A549 (cell line): ENCODE measurements around the gene MAP3K5. TPM values are rescaled to one million over a fixed set of nuclear protein-coding genes. Genes with fewer than 3 reads are reported as not detected.

Source experiments
- ATAC-seq, 2 experiments: fragments of 200-7000 bp in 1 of 2; fragments of >200 bp in 1 of 2; cut with Nextera tagmentation in 1 of 2; cut with Tn5 transposase in 1 of 2; 3 replicates each; pipeline versions ENCODE4 v1.8.0 to v1.9.1; 2018 to 2020; ENCODE audit warnings: mild to moderate bottlenecking in 1 of 2, moderate library complexity in 1 of 2
- CTCF ChIA-PET: fragments of 300-600 bp; sonication (Branson Sonifier 250); formaldehyde crosslinking; extraction: SDS; loops from one replicate; lab custom pipeline; 2021; ENCODE audit warnings: antibody characterized with exemption, inconsistent platforms; lab: Yijun Ruan, JAX
- POLR2A ChIA-PET: fragments of 350-600 bp; formaldehyde crosslinking; extraction: SDS; loops from one replicate; lab custom pipeline; 2021; ENCODE audit warnings: antibody characterized with exemption, inconsistent platforms; lab: Yijun Ruan, JAX
- DNase-seq, 2 experiments: peaks; one replicate each; pipeline versions ENCODE4 v3.0.0 to v3.0.0-alpha.2; 2011 to 2016; ENCODE audit warnings: low read depth in 1 of 2, low spot score in 1 of 2
- FAIRE-seq: peaks from 2 replicates; lab custom pipeline; 2011; peaks lifted over from hg19 to GRCh38; lab: Jason Lieb, UNC
- H3K27ac ChIP-seq, 2 experiments: fragments of >200 bp; sonication (Bioruptor Twin); formaldehyde crosslinking; 3 replicates each; pipeline ENCODE4 v1.5.1; 2016 to 2017
- H3K4me1 ChIP-seq: fragments of >200 bp; sonication (Bioruptor Twin); formaldehyde crosslinking; 3 replicates; pipeline ENCODE4 v1.6.1; 2016
- H3K4me2 ChIP-seq: fragments of >200 bp; sonication (Bioruptor Twin); formaldehyde crosslinking; 3 replicates; pipeline ENCODE4 v1.6.1; 2016
- H3K4me3 ChIP-seq: fragments of >200 bp; sonication (Bioruptor Twin); formaldehyde crosslinking; 3 replicates; pipeline ENCODE4 v1.5.1; 2016
- H3K9me3 ChIP-seq: fragments of >200 bp; sonication (Bioruptor Twin); formaldehyde crosslinking; 3 replicates; pipeline ENCODE4 v1.6.1; 2016
- BHLHE40 ChIP-seq: IDR thresholded peaks from 2 replicates; pipeline ENCODE4 v1.6.1; 2012; ENCODE audit warnings: low read depth, low read length, inconsistent platforms
- CBX2 ChIP-seq: fragments of 200-600 bp; sonication (generic); IDR thresholded peaks from 2 replicates; pipeline ENCODE4 v1.6.1; 2016; ENCODE audit warnings: low read depth, mild to moderate bottlenecking, borderline replicate concordance
- CBX8 ChIP-seq: fragments of 200-600 bp; sonication (generic); IDR thresholded peaks from 2 replicates; pipeline ENCODE4 v1.6.1; 2016
- ESRRA ChIP-seq: fragments of 150-350 bp; IDR thresholded peaks from 2 replicates; pipeline ENCODE4 v1.6.1; 2014; ENCODE audit warnings: mild to moderate bottlenecking, low read length, borderline replicate concordance
- GATA3 ChIP-seq: IDR thresholded peaks from 2 replicates; pipeline ENCODE4 v1.6.1; 2012; ENCODE audit warnings: borderline replicate concordance
- HDAC2 ChIP-seq: fragments of 200-600 bp; sonication (generic); IDR thresholded peaks from 2 replicates; pipeline ENCODE4 v1.6.1; 2016
- HES2 ChIP-seq: fragments of >200 bp; sonication (Bioruptor Twin); formaldehyde crosslinking; IDR thresholded peaks from 2 replicates; pipeline ENCODE4 v1.6.1; 2016
- HEYL ChIP-seq: fragments of 250-450 bp; sonication (Bioruptor Pico); IDR thresholded peaks from 2 replicates; pipeline ENCODE4 v1.8.0; 2021; ENCODE audit warnings: mild to moderate bottlenecking, moderate library complexity
- HOXA7 ChIP-seq: fragments of 250-450 bp; sonication (Bioruptor Pico); IDR thresholded peaks from 2 replicates; pipeline ENCODE4 v1.5.0; 2020; ENCODE audit warnings: mild to moderate bottlenecking, moderate library complexity
- HOXB13 ChIP-seq: fragments of 250-450 bp; sonication (Bioruptor Pico); IDR thresholded peaks from 2 replicates; pipeline ENCODE4 v1.5.0; 2020; ENCODE audit warnings: low read depth, mild to moderate bottlenecking, moderate library complexity
- HOXB5 ChIP-seq: fragments of 250-450 bp; sonication (Bioruptor Pico); IDR thresholded peaks from 2 replicates; pipeline ENCODE4 v1.5.0; 2020; ENCODE audit warnings: mild to moderate bottlenecking, moderate library complexity
- JUNB ChIP-seq: fragments of >200 bp; sonication (Bioruptor Twin); formaldehyde crosslinking; IDR thresholded peaks from 2 replicates; pipeline ENCODE4 v1.6.1; 2016
- MAX ChIP-seq: IDR thresholded peaks from 2 replicates; pipeline ENCODE4 v1.6.1; 2012
- MAZ ChIP-seq: fragments of 150-350 bp; IDR thresholded peaks from 2 replicates; pipeline ENCODE4 v1.6.1; 2014; ENCODE audit warnings: antibody characterized with exemption, low read depth, low read length, borderline replicate concordance
- MYC ChIP-seq: IDR thresholded peaks from 2 replicates; pipeline ENCODE4 v1.6.1; 2012; ENCODE audit warnings: mild to moderate bottlenecking, inconsistent platforms, low read length, improper control_type of control experiment, borderline replicate concordance
- NPAS2 ChIP-seq: fragments of 250-450 bp; sonication (Bioruptor Pico); IDR thresholded peaks from 2 replicates; pipeline ENCODE4 v1.8.0; 2022; ENCODE audit warnings: mild to moderate bottlenecking, moderate library complexity, borderline replicate concordance
- NR3C1 ChIP-seq: fragments of >200 bp; sonication (Bioruptor Twin); formaldehyde crosslinking; IDR thresholded peaks from 3 replicates; pipeline ENCODE4 v1.6.1; 2017
- RARB ChIP-seq: fragments of 250-450 bp; sonication (Bioruptor Pico); IDR thresholded peaks from 2 replicates; pipeline ENCODE4 v1.8.0; 2021; ENCODE audit warnings: mild to moderate bottlenecking, moderate library complexity
- RCOR1 ChIP-seq: fragments of 150-350 bp; IDR thresholded peaks from 2 replicates; pipeline ENCODE4 v1.6.1; 2014; ENCODE audit warnings: antibody characterized with exemption, low read length, low read depth
- SREBF2 ChIP-seq: fragments of 450-650 bp; IDR thresholded peaks from 2 replicates; pipeline ENCODE4 v1.6.1; 2014; ENCODE audit warnings: mild to moderate bottlenecking, moderate library complexity
- TFCP2L1 ChIP-seq: fragments of 250-450 bp; sonication (Bioruptor Pico); IDR thresholded peaks from 2 replicates; pipeline ENCODE4 v1.5.0; 2021; ENCODE audit warnings: mild to moderate bottlenecking
- TP53 ChIP-seq: fragments of 250-450 bp; sonication (Bioruptor Pico); IDR thresholded peaks from 2 replicates; pipeline ENCODE4 v1.5.0; 2021; ENCODE audit warnings: mild to moderate bottlenecking, moderate library complexity
- USF2 ChIP-seq: fragments of 450-650 bp; IDR thresholded peaks from 2 replicates; pipeline ENCODE4 v1.6.1; 2014; ENCODE audit warnings: antibody characterized with exemption
- ZFP36 ChIP-seq: fragments of 450-650 bp; IDR thresholded peaks from 2 replicates; pipeline ENCODE4 v1.6.1; 2014; ENCODE audit warnings: borderline replicate concordance; ENCODE audit not compliant: partially characterized antibody
- ZNF302 ChIP-seq: fragments of 250-450 bp; sonication (Bioruptor Pico); IDR thresholded peaks from 2 replicates; pipeline ENCODE4 v1.9.0; 2021; ENCODE audit warnings: inconsistent platforms, mild to moderate bottlenecking, moderate library complexity
- WGBS: methylation state at CpG from one replicate; pipeline ENCODE4 v1.1.6; 2017; ENCODE audit errors: missing lambda C conversion rate; 5-methylcytosine and 5-hydroxymethylcytosine counted together
- polyA plus RNA-seq, 4 experiments: library from polyadenylated mRNA; depleted of rRNA in 3 of 4; stranded (reverse); fragments of >200 nt; fragmentation: RNase III in 1 of 4; extraction: RNeasy Plus Mini Kit Qiagen cat#74134 plus additional on column Dnase treatment in 1 of 4; gene quantifications; 2 replicates in 3 of 4; 3 replicates in 1 of 4; pipeline ENCODE4 v1.2.3, GENCODE V29; 2011 to 2017
- TF ChIP-seq, protein P1 (sequence below): fragments of 200-600 bp; sonication (generic); IDR thresholded peaks from 2 replicates; pipeline ENCODE4 v1.6.1; 2016; ENCODE audit warnings: antibody characterized with exemption, mild to moderate bottlenecking, moderate library complexity
- TF ChIP-seq, protein P2 (sequence below): fragments of >200 bp; sonication (Bioruptor Twin); formaldehyde crosslinking; IDR thresholded peaks from 3 replicates; pipeline ENCODE4 v1.5.1; 2016

The MAP3K5 gene
- polyA plus RNA-seq, 2 of the 4 experiments (the other 2 are of a cell fraction): 2.1 to 4.1 TPM

GRCh38 chr6:136658711-136659110 lies 133.6 kb downstream of the MAP3K5 start:
- H3K4me2 ChIP-seq: no peak overlapping the region
- H3K4me1 ChIP-seq: no peaks in the 10 kb centered on the region
- TF ChIP-seq HOXB13 (CRISPR knock-in tag): no peak
- TF ChIP-seq NR3C1: no peak
- WGBS: 81% methylated on average over 2 of the region's 2 CpGs
- no peaks in the 10 kb centered on the region for H3K9me3 ChIP-seq
- ChIA-PET CTCF (interaction anchor here (0.6 to 2.1 kb wide), 4 partner anchors 14 to 265 kb away, joined by 4 to 6 read pairs (median 4); partner anchors contain the start of gene MAP3K5), POLR2A (no interaction called here)
- no peak overlapping the region for H3K27ac ChIP-seq
- H3K4me3 ChIP-seq: no peak overlapping the region
- no peak for ATAC-seq
- no peak for DNase-seq
- FAIRE-seq: no peak

- H3K4me1 ChIP-seq: no peaks in the 10 kb centered on the region
- ATAC-seq (no peak), DNase-seq (no peak), FAIRE-seq (no peak)
- CTCF ChIA-PET: interaction anchor here (2.1 to 3.2 kb wide), 2 partner anchors 13 to 134 kb away, joined by 6 to 24 read pairs; partner anchors contain the start of gene MAP3K5
- H3K4me3 ChIP-seq: no peak overlapping the region
- no peaks in the 10 kb centered on the region for H3K9me3 ChIP-seq
- WGBS: 70% methylated on average over 4 of the region's 4 CpGs
- no peak for TF ChIP-seq RCOR1
- no peak for TF ChIP-seq JUNB
- TF ChIP-seq ZNF302: no peak
- TF ChIP-seq CBX2: no peak
- TF ChIP-seq, protein P1, sequence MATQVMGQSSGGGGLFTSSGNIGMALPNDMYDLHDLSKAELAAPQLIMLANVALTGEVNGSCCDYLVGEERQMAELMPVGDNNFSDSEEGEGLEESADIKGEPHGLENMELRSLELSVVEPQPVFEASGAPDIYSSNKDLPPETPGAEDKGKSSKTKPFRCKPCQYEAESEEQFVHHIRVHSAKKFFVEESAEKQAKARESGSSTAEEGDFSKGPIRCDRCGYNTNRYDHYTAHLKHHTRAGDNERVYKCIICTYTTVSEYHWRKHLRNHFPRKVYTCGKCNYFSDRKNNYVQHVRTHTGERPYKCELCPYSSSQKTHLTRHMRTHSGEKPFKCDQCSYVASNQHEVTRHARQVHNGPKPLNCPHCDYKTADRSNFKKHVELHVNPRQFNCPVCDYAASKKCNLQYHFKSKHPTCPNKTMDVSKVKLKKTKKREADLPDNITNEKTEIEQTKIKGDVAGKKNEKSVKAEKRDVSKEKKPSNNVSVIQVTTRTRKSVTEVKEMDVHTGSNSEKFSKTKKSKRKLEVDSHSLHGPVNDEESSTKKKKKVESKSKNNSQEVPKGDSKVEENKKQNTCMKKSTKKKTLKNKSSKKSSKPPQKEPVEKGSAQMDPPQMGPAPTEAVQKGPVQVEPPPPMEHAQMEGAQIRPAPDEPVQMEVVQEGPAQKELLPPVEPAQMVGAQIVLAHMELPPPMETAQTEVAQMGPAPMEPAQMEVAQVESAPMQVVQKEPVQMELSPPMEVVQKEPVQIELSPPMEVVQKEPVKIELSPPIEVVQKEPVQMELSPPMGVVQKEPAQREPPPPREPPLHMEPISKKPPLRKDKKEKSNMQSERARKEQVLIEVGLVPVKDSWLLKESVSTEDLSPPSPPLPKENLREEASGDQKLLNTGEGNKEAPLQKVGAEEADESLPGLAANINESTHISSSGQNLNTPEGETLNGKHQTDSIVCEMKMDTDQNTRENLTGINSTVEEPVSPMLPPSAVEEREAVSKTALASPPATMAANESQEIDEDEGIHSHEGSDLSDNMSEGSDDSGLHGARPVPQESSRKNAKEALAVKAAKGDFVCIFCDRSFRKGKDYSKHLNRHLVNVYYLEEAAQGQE: no peak
- no peak for TF ChIP-seq RARB (CRISPR knock-in tag)
- TF ChIP-seq HOXB5: no peak
- TF ChIP-seq ESRRA: no peak
- TF ChIP-seq TP53 (CRISPR knock-in tag): no peak
- no peak overlapping the region for H3K27ac ChIP-seq
- POLR2A ChIA-PET: no interaction called here
- H3K4me2 ChIP-seq: no peak overlapping the region
Measured at GRCh38 chr6:136657666-136658065, 134.6 kb downstream of the MAP3K5 start.

DNA sequence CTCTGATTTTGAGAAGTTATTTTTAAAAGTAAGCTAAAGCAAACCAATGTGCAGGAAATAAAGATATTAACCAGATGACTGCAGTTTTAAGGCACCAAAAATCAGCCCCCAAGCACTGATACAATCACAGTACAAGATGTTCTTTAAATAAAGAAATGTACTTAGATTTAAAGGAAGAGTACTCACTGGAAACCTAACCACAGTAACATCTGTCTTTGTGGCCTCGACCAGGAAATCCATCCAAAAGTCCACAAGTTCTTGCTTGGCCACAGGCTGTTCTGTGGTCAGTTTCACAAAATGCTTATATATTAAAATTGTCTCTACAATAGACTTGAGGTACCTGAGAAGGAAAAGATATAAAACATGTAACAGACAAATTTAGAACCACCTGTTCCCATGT lies 136.2 kb downstream of the MAP3K5 start:
- CTCF ChIA-PET: interaction anchor here (3.2 kb wide), 1 partner anchor 12 kb away, joined by 24 read pairs; no protein-coding TSS in a partner anchor
- H3K4me1 ChIP-seq: no peaks in the 10 kb centered on the region
- DNase-seq: no peak

More for the DNA sequence above, 136.2 kb downstream of the MAP3K5 start:
- POLR2A ChIA-PET: no interaction called here
- Histone ChIP-seq H3K9me3 (no peaks in the 10 kb centered on the region), H3K4me3 (no peak overlapping the region), H3K4me2 (no peak overlapping the region), H3K27ac (no peak overlapping the region)
- TF ChIP-seq CBX8 (no peak), JUNB (no peak), HOXB13 (CRISPR knock-in tag) (no peak), NPAS2 (CRISPR knock-in tag) (no peak), HOXA7 (CRISPR knock-in tag) (no peak), HES2 (no peak), ZFP36 (no peak), TFCP2L1 (no peak), MYC (no peak), MAZ (no peak), USF2 (no peak), HDAC2 (no peak), SREBF2 (no peak), ESRRA (no peak), BHLHE40 (no peak), HEYL (CRISPR knock-in tag) (no peak), NR3C1 (no peak), MAX (no peak), GATA3 (no peak)
- TF ChIP-seq, protein P2, sequence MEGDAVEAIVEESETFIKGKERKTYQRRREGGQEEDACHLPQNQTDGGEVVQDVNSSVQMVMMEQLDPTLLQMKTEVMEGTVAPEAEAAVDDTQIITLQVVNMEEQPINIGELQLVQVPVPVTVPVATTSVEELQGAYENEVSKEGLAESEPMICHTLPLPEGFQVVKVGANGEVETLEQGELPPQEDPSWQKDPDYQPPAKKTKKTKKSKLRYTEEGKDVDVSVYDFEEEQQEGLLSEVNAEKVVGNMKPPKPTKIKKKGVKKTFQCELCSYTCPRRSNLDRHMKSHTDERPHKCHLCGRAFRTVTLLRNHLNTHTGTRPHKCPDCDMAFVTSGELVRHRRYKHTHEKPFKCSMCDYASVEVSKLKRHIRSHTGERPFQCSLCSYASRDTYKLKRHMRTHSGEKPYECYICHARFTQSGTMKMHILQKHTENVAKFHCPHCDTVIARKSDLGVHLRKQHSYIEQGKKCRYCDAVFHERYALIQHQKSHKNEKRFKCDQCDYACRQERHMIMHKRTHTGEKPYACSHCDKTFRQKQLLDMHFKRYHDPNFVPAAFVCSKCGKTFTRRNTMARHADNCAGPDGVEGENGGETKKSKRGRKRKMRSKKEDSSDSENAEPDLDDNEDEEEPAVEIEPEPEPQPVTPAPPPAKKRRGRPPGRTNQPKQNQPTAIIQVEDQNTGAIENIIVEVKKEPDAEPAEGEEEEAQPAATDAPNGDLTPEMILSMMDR: no peak
- no peak for FAIRE-seq
- WGBS: 87% methylated on average over 1 of the region's 1 CpG
- no peak for ATAC-seq
